ENCODE results near the gene PANX3. TPM values are rescaled to one million over a fixed set of nuclear protein-coding genes. Genes with fewer than 3 reads are reported as not detected.

The PANX3 gene
- total and polyA plus RNA-seq, 12 donors, result not detected

DNA sequence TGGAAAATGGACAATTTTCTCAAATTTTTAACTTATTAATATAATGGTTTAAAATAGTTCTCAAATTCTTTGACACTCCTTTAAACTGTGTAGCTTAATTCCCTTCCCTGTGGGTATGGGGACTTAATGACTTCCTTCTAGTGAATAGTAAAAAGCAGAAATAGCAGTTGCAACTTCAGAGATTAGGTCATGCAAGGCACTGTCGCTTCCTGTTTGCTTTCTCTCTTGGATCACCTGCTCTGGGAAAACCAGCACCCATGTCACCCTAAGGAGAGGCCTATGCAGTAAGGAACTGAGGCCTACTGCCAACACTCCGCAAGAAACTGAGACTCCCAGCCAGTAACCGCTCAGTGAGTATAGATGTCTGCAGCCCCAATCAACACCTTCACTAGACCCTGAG, 5.5 kb upstream of the PANX3 start:
- intact Hi-C loops (cut with DNase I), result no loop called here
- no peaks in the 10 kb centered on the region for H3K36me3 ChIP-seq
- DNase-seq, result no peak
- 65 to 71% methylated on average over 3 of the region's 3 CpGs for WGBS, 2 donors
- no peaks in the 10 kb centered on the region for H3K9me3 ChIP-seq
- no peak overlapping the region for H3K4me3 ChIP-seq
- TF ChIP-seq CTCF (IDR thresholded peaks at IDR 0.05), result no peak
- peak in 1 of 8 donors; percentile 31 for ATAC-seq
- no peak overlapping the region for H3K27ac ChIP-seq
- H3K4me1 ChIP-seq, result no peaks in the 10 kb centered on the region
- peaks cover 0 to 7% (median 0%) of the 10 kb centered on the region in 7 donors for H3K27me3 ChIP-seq

GRCh38 chr11:124608147-124608546, 3.1 kb upstream of the PANX3 start:
- H3K36me3 ChIP-seq, result no peaks in the 10 kb centered on the region
- no peak for TF ChIP-seq CTCF (IDR thresholded peaks at IDR 0.05)
- no peaks in the 10 kb centered on the region for H3K27me3 ChIP-seq
- no peak overlapping the region for H3K27ac ChIP-seq
- intact Hi-C loops (cut with DNase I), result no loop called here
- ATAC-seq (no peak), DNase-seq (no peak)
- H3K4me3 ChIP-seq, result no peak overlapping the region
- H3K9me3 ChIP-seq, result no peaks in the 10 kb centered on the region
- no peaks in the 10 kb centered on the region for H3K4me1 ChIP-seq

DNA sequence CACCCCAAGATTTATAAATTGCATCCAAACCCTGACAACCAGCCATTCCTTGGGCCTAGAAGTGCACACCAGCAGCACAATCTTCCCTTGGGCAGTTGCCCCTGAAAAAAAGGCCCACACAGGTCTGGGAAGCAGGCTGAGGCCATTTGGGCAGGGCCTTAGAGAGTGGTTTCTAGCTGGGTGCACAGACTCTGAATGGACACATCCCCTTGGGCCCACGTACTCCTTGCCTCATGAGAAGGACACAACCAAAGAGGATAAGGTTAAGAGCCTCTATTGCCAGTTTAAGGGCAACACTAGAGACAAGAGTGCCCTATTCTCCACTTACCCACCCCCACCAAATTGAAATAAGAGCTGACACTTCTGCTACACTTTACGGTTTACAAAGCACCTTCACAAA, 933 bp upstream of the PANX3 start:
- no peaks in the 10 kb centered on the region for H3K9me3 ChIP-seq
- no peaks in the 10 kb centered on the region for H3K36me3 ChIP-seq
- no peak for TF ChIP-seq CTCF (IDR thresholded peaks at IDR 0.05)
- H3K4me3 ChIP-seq, result no peak overlapping the region
- H3K4me1 ChIP-seq, result no peaks in the 10 kb centered on the region
- peaks cover 0 to 12% (median 11%) of the 10 kb centered on the region in 7 donors for H3K27me3 ChIP-seq
- intact Hi-C loops (cut with DNase I), result no loop called here
- DNase-seq, result no peak
- 87 to 90% methylated on average over 2 of the region's 2 CpGs for WGBS, 2 donors
- H3K27ac ChIP-seq, result no peak overlapping the region
- no peak for ATAC-seq

DNA sequence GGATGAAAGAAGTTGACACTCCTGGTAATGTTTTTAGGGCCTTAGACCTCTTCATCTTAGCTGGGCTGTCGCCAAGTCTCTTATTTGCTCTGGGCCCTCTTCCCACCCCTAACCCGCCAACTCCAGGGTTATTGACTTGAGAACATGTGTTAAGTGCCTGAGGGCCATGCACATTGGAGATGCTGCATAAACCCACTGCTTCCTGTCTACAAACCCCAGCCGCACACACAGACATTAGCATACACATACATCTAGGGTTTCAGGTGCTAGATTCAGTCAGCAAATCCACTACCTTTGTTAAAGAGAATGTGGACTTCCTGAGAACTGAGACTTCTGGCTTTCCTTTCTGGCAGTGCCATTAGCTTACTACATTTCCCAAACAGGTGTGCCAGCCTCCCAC, 817 bp downstream of the PANX3 start:
- WGBS, 2 donors, result 81 to 88% methylated on average over 3 of the region's 3 CpGs
- TF ChIP-seq CTCF (IDR thresholded peaks at IDR 0.05), result no peak
- intact Hi-C loops (cut with DNase I), result no loop called here
- H3K36me3 ChIP-seq, result no peaks in the 10 kb centered on the region
- no peak for DNase-seq
- H3K9me3 ChIP-seq, result no peaks in the 10 kb centered on the region
- H3K27me3 ChIP-seq, result peaks cover 0 to 26% (median 13%) of the 10 kb centered on the region in 7 donors
- H3K4me3 ChIP-seq, result no peak overlapping the region
- H3K4me1 ChIP-seq, result no peaks in the 10 kb centered on the region
- H3K27ac ChIP-seq, result no peak overlapping the region
- ATAC-seq, result no peak

Data from heart right ventricle (tissue), 16 donors.